ENCODE data around the gene TMEM150C.
"Not testable (repeated sequence)": the region's sequence is repeated elsewhere in the genome, so short reads cannot be mapped to it uniquely, and the experiment has no call there.

Gene TMEM150C

DNA sequence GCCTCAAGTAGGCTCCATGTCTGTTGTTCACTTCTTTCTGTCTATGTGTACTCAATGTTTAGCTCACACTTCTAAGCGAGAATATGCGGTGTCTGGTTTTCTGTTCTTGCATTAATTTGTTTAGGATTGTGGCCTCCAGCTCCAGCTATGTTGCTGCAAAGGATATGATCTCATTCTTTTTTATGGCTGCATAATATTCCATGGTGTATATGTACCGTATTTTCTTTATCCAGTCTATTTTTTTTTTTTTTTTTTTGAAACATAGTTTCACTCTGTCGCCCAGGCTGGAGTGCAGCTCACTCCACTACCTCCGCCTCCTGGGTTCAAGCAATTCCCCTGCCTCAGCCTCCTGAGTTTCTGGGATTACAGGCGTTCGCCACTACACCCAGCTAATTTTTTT lies 5.7 kb upstream of the TMEM150C start:
- DNase-seq: no peak

DNA sequence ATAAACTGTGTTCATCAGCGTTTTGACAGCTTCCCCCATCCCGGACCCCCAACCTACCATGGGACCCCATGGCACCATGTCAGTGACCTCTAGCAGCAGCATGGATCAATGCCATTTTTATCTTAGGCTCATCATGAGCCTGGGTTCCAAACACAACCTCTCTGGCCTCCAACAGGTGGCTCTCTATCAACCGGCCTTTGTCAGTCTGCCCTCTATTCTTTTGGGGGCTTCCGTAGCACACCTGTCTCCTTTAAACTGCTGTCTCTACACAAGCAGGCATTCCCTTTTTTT lies 721 bp upstream of the TMEM150C start:
- DNase-seq: no peak

DNA sequence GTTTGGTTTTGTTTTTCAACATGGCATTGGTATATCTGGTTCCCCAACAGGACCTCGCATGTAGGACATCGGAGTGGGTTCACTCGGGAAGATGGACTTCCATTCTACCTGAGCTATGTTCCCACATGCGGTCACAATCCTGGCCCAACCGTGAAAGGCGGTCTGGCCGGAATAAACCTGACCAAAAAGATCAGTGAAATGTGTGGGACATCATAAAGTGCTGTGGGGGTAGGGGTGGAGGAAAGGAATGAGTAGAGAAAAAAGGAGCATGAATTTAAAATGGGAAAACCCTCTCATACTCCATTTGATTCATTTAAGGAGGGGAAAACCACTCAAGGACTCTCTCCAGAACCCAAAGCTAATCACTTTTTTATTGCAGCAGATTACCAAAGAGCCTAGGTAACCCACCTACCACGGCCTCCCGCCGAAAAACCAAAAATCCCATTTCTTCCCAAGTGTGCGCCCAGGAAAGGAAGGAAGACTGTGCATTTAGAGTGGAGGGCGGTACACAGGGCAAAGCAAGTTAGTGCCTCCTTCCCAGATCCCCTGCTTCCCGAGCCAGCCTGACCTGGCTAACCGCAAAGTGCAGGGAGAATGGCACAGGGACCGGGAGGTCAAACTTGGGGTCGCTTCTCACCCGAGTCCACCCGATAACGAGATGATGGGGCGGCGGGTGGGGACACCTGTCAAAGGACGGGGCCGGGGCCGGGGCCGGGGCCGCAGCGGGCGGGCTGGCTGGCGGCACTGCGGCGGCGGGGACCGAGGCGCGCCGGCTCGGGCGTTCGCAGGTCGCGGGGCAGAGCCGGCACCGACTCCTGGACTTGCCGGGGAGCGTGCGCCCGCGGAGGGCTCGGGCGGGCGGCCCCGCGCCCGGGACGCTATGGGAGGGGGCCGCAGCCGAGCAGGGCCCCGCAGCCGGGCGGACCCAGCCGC lies 669 bp downstream of the TMEM150C start:
- DNase-seq: no peak

DNA sequence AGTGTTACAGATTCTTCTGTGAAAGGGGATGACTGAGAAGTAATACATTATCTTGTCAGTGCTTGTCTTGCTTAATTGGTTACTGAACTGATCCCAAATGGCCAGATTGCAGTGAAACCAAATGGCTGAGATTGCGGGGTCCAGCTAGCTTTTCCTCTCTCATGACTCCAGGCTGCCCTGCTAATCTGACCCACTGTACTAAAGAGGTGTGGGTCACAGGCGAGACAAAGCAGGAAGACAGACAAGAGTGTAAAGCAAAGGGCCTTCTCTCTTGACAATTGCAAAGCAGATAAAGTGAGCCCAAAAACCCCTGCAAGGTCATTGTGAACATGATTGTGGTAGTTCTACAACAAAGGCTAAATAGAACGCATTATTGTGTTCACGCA lies 2.1 kb downstream of the TMEM150C start:
- no peak for DNase-seq

DNA sequence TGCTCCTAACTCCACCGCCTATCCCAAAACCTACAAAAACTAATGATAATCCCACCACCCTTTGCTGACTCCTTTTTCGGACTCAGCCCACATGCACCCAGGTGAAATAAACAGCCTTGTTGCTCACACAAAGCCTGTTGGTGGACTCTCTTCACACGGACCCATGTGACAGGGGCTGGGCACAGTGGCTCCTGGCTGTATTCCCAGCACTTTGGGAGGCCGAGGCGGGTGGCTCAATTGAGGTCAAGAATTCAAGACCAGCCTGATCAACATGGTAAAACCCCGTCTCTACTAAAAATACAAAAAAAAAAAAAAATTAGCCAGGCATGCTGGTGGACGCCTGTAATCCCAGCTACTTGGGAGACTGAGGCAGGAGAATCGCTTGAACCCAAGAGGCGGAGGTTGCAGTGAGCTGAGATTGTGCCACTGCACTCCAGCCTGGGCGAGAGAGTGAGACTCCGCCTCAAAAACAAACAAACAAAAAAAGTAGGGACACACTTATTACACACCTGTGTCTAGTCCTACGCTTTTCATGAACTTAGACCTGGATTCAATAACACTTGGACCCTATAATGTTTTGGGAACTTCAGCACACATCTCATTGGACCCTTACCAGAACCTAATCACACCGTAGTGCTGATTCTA lies 2.6 kb downstream of the TMEM150C start:
- DNase-seq: not testable (repeated sequence)

DNA sequence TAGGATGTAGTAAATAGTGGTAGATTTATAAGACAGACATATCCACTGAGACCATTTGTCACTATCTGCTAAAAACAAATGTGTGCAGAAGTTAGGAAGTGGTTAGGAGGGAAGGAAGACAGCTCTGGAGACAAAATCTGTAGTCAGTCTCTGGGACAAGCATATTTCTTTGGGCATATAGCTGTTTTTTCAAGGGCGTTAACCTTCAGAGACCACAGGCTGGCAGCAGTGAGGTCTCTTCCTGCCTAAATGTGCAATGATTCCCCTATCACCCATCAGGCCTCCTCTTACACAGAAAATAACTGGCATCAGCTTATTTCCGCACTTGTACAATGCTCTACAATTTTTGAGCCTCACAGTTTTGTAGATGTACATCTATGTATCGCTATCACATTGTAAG lies 6.5 kb downstream of the TMEM150C start:
- DNase-seq: no peak

DNA sequence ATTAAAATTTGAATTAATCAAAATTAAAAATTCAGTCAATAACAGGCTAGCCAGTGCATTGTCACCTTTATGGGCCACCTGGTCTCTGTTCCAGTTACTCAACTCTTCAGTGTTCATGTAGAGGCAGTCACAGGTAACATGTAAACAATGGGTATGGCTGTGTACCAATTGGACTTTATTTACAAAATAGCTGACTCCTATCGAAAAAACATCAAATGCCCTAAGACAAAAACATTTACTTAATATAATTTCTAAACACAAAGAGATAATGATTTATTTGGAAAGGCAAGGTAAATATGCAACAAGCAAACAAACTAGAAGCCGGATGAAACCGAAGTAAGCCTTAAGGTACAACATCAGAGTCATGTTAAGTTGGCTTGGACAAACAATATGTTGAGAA lies 8.8 kb downstream of the TMEM150C start:
- DNase-seq: no peak

DNA sequence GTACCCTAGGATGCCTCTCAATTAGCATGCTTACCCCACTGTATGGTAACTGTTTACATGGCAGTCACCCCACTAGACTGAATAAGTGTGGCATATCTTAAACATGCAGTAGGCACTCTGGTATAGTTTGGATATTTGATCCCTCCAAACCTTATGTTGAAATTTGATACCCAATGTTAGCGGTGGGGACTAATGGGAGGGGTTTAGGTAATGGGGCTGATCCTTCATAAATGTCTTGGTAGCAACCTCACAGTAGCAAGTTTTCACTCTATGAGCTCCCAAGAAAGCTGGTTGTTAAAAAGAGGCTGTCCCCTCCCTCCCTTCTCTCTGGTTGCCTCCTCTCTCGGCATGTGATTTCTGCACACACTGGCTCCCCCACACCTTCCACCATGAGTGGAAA lies 10.1 kb downstream of the TMEM150C start:
- no peak for DNase-seq

DNA sequence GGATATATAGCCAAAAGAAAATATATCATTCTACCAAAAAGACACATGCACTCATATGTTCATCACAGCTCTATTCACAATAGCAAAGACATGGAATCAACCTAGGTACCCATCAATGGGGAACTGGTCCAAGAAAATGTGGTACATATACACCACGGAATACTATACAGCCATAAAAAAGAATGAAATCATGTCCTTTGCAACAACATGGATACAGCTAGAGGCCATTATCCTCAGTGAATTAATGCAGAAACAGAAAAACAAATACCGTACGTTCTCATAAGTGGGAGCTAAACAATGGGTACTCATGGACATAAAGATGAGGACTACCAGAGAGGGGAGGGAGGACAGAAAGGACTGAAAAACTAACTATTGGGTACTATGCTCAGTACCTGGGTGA lies 13.9 kb downstream of the TMEM150C start:
- not testable (repeated sequence) for DNase-seq

DNA sequence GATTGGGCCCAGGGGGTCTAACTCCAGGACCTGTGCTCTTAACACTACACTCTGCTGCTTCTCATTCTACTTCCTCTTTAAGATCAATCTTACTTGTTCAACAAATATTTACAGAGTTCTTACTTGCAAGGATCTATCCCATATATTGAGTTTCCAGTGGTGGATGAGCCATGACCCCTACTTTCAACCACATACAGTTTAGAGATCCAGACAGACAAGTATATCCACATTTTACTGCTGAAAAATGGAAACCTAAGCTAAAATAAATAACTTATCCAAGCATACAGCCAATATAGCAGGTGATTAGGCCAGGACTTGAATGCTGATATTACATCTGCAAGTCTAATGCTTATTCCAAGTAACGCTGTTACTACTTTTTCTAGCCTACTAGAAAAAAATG lies 18.7 kb downstream of the TMEM150C start:
- DNase-seq: no peak

DNA sequence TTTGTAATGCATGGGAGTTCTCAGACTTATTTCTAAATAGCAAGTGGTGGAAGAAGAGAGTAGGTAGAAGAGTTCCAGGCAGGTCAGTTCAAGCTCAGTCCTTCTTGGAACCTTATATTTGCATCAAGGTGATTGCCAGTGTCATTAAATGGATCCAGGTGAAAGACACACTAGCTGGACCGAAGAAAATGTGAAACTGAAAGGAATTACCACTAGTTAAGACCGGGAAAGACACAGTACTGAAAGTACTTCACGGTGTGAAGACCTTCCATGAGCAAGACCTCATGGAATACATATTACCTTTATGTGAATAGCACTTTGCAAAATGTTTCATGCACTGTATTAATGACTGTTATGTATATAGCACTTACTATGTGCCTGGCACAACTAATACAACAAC lies 19.1 kb downstream of the TMEM150C start:
- no peak for DNase-seq

DNA sequence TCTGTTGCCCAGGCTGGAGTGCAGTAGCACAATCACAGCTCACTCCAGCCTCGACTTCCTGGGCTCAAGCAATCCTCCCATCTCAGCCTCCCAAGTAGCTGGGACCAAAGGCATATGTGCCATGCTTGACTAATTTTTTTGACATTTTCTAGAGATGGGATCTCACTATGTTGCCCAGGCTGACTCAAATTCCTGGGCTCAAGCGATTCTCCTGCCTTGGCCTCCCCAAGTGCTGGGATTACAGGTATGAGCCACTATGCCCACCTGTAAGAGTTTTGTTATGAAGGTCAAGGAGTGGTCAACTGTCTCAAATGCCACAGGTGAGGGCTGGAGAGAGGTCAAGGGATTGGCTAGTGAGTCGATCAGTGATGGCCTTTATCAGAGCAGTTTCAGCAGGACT lies 32.5 kb downstream of the TMEM150C start:
- no peak for DNase-seq

DNA sequence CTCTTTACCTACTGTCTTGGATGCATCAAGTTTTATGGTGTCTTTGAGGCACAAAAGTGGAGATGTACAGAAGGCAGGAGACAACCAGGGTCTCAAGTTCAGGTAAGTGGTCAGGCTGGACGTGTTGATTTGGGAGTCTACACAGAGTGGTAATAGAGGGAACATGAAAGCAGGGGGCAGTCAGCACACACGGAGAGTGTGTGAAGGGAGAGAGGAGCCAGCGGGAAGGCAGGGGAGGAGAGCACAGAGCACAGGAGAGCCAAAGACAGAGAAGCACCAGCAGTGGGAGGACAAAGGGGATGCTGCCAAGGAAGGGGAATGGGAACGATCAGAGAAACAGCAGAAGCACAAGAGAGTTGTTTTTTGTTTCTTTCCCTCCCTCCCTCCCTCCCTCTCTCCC lies 32.9 kb downstream of the TMEM150C start:
- no peak for DNase-seq

DNA sequence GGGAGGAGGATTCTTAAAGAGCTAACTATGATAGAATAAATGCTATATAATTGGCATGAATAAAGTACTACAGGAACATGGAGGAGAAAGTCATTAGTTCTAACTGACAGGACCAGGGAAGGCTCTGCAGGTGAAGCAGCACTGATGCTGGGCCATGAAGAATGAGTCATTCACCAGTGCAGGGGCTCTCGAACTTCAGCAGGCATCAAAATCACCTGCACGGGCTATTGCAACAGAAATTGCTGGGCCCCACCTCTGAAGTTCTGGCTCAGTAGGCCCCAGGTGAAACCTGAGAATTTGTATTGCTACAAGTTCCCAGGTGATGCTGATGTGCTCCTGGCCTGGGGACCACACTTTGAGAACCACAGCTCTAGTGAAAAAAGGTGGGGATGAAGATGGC lies 33.7 kb downstream of the TMEM150C start:
- DNase-seq: no peak

DNA sequence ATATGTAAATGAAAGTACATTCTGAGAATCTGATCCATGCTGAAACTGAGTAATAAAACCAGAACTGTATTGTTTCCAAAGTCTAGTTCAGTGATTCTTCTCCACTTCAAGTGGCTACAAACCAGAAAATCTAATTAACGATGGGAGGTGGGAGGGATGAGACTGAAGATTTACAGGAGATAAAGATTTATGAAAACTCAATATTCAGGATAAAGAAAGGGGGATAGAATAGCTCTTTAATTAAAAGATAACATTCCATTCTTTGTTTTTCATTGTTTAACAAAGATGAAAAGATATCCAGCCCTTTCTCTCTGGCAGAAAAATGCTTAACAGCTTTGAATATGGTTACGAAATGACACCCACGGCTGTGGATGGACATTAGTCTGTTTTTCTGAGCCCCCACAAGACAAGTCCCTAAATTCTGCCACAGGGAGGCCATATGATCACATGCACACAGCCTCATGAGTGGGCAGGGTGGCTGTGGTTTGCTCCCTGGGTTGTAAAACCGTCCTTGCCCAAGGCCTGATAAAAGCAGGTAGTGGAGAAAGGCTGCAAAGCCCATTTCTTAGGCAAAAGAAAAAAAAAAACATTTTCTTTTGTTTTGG lies 36.4 kb downstream of the TMEM150C start:
- no peak for DNase-seq

DNA sequence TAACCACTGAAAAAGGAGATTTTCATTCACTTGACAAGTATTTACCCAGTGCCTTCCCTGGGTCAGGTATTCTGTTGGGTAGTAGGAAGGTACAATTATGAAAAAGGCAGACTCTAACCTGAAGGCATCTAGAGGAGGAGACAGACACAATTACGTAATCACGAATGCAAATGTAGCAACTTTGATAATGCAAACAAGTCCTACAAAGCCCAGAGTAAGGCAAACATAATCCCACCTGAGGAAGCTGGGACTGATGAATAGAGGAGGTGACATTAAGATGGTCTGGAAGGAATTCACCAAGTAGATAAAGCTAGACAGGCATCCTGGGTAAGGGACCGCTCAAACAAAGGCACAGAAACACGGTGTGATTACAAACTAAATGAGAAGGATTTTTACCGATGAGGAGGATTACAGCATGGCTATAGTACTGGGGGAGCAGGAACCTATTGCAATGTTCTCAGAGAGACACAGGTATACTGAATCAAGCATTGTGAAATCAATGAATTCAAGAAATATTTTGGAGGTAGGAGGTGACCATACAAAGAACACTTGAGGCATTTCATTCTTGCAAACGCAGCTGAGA lies 37.1 kb downstream of the TMEM150C start:
- no peak for DNase-seq

DNA sequence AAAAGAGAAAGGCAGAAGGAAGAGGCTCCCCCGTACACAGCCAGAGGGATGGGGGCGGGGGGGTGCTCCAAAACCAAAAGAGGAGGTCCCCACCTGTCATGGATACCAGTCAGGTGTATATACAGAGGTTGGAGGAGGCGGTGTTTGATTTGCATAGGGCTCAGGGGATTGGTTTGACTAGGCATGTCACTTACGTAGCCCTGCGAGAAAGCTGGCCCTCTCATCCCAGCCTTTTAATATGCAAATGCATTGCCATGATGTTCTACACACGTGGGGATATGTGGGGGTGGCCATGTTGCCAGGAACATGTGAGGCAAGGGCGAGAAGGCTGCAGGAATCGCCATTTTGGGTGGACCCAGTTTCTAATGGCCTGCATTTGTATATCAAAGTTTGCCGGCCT lies 38.6 kb downstream of the TMEM150C start:
- DNase-seq: no peak

DNA sequence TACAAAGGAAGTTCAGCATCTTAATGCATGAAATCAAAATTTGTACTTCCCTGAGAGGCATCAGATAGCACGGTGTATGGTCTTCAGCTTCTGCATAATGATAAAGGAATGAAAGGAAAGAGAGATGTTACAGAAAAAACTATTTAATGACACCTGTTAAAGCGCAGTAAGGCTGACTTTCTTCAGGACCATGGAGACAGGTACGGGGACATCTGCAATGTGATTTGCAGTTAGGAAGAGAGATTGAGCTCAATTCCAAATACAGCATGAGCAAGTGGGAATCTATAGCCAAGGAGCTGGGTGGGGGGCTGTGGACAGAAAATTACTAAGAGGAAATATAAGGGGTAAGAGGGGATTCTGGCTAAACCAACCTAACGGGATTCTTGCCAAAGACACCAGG lies 39.3 kb downstream of the TMEM150C start:
- DNase-seq: no peak

DNA sequence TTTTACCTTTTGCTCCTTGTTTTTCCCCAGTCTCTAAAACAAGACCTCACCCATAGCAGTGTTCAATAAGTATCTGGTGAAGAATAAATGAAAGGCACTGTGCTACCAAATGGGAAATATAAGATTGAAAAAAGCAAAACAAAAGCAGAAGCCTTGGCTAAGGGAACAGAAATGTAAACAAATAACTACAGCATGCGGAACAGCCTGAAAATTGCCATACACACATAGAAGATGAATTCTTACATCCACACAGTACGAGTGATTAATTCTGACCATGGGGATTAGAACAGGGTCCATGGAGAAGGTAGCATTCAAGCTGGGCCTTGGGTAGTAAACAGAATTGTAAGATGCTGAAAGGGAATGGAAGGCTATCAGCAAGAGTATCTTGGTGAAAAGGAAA lies 40.5 kb downstream of the TMEM150C start:
- DNase-seq: no peak

DNA sequence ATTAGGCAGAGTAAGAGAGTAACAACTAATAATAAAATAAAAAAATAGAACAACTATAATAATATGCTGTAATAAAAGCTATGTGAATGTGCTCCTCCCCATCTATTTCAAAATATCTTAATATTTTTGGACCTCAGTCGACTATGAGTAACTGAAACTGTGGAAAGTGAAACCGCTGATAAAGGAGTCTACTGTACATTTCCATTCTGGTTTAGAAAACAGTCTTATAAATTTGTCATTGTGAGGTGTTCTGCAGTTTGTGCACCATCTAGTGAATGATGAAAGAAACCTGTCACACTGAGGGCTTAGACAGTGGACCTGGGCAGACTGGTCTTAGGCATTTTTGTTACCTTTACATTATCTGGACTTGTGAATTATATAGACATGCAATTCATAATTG lies 42.0 kb downstream of the TMEM150C start:
- DNase-seq: no peak

DNA sequence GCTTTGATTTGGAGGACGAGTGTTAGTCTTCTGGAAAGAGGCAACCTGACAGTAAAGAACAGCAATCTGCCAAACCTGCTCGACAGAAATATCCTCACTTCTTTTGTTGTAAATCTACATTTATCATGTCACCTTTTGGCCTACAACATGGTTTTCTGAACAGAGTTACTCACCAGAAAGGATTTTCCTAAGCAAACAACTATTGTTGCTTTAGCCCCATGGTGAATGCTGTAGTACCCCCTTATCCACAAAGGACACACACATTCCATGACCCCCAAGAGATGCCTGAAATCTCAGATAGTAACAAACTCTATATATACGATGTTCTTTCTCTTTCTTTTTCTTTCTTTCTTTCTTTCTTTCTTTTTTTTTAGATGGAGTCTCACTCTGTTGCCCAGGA lies 42.7 kb downstream of the TMEM150C start:
- DNase-seq: no peak

DNA sequence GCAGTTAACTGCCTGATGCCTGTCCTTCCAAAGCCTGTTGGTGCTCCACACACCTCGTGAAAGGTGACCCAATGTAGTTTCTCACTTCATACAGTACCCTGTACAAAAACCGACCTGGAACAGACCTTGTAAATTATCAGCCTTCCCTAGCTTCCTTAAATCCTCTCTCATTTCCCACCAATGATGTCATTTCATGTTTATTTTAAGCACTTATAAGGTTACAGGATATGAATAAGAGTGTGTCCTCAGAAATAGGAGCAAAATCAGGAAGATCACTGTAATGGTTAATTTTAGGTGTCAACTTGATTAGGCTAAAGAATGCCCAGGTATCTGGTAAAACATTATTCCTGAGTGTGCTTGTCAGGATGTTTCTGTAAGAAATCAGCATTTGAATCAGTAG lies 44.7 kb downstream of the TMEM150C start:
- DNase-seq: no peak

DNA sequence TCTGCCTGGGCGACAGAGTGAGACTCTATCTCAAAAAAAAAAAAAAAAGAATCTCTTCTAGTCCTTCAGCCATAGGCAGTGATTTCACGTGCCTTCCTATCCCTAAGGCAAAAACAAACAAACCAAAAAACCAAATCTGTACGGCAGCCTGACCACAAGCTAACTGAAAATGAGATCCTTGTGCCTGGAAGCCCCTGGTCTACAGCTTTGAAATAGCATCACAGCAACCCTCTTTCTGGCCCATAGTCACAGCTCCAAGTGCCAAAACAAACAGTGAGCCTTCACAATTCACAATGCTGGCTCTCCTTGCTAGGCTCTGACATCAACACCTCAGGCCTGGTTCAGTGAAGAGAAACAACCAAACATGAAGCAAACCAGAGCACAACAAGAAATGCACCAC lies 46.1 kb downstream of the TMEM150C start:
- no peak for DNase-seq

DNA sequence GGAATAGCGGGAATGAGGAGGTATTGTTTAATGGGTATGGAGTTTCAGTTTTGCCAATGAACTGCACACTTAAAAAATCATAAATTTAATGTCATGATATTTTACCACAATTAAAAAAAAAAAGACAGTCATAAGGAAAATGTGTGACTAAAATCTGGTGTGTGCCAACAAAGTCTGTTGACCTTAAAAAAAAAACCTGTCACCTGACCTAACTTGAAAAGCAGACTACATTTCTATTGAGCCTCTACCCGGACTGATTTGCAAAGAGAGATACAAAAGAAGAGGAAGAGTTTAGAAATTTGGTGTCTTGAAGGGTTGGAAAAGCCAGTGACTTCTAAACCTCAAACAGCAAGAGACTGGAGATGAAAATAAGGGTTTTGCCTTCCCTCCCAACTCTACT lies 48.4 kb downstream of the TMEM150C start:
- no peak for DNase-seq

Measured in MV-4-11 (cell line).